Measurements from ENCODE around the gene TOP2A.

DNA sequence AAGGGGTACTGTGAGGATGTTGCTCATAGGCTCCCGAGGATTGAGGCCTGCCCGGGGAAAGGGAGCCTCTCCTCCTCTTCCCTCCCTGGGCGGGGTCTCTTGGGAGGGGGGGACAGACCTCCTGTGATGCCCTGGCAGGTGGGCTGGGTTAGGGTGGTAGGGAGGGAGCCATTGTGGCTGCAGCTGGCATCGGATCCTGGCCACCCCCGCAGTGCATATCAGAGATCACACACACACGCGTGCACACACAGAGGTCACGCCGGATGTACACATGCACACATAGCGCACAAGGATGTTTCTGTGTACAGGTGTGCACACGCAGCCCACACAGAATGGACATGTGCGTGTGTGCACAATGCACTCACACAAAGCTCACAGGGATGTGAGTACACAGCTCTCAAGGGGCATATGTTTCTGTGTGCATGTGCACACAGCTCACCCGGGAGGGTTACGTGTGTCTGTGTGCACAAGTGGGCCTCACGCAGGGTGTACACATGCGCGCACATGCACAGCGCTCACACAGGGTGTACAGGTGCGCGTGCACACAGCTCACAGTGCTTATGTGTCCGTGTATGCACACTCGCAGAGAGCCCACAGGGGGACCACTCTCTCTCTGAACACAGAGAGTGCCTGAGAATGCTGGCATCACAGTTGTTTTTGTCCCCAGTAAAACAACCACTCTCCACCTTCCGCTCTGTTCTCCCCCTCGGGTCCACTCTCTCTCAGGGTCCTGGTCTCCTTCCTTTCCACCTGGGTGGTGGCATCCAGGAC is 55.6 kb downstream of the TOP2A start:
- no peak for TF ChIP-seq CTCF (conservative IDR thresholded peaks at IDR 0.05 in 1 of 2, IDR thresholded peaks at IDR 0.05 in 1 of 2; ENCODE audit: low read depth in 1 of 2, low read length in 2 of 2)
- no peak for TF ChIP-seq EZH2 (IDR thresholded peaks at IDR 0.05; ENCODE audit: low read length, missing control alignments)
